ENCODE results near the gene AFF4.
"Not testable (repeated sequence)": the region's sequence is repeated elsewhere in the genome, so short reads cannot be mapped to it uniquely, and the experiment has no call there.

The AFF4 gene

DNA sequence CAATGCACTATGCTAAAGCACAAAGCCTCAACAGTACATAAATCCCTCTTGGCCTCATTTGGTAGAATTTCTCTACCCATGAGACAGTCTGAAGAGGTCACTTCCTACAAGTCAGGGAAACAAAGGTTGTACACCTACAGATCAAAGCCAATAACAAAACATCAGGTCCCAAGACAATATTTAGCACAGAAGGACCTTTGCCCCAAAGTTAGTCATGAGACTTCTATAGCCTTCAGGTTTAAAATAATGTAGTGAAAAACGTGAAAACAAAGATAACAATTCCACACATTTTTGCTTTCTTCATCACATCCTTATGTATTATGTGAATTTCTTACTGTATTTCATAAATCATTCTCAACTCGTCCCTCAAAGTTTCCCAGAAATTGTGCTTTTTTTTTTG, 15.8 kb downstream of the AFF4 start:
- DNase-seq (ENCODE audit: low read depth): no peak
- TF ChIP-seq, protein P1, sequence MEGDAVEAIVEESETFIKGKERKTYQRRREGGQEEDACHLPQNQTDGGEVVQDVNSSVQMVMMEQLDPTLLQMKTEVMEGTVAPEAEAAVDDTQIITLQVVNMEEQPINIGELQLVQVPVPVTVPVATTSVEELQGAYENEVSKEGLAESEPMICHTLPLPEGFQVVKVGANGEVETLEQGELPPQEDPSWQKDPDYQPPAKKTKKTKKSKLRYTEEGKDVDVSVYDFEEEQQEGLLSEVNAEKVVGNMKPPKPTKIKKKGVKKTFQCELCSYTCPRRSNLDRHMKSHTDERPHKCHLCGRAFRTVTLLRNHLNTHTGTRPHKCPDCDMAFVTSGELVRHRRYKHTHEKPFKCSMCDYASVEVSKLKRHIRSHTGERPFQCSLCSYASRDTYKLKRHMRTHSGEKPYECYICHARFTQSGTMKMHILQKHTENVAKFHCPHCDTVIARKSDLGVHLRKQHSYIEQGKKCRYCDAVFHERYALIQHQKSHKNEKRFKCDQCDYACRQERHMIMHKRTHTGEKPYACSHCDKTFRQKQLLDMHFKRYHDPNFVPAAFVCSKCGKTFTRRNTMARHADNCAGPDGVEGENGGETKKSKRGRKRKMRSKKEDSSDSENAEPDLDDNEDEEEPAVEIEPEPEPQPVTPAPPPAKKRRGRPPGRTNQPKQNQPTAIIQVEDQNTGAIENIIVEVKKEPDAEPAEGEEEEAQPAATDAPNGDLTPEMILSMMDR (IDR thresholded peaks at IDR 0.05; ENCODE audit: insufficient read depth, low read depth, low read length, missing control alignments): no peak
- H3K4me3 ChIP-seq (ENCODE audit: low read length): no peak overlapping the region

DNA sequence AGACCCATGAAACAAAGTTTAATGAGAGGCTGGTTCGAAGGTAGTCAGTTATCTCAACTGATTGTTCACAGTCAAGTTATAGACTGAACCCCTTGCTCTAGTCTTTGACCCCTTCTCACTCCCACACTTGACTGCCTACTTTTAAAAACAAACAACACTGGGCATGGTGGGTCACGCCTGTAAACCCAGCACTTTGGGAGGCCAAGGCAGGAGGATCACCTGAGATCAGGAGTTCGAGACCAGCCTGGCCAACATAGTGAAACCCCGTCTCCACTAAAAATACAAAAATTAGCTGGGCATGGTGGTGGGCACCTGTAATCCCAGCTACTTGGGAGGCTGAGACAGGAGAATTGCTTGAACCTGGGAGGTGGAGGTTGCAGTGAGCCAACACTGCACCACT, 18.1 kb downstream of the AFF4 start:
- not testable (repeated sequence) for DNase-seq (ENCODE audit: low read depth); H3K4me3 ChIP-seq (ENCODE audit: low read length)

DNA sequence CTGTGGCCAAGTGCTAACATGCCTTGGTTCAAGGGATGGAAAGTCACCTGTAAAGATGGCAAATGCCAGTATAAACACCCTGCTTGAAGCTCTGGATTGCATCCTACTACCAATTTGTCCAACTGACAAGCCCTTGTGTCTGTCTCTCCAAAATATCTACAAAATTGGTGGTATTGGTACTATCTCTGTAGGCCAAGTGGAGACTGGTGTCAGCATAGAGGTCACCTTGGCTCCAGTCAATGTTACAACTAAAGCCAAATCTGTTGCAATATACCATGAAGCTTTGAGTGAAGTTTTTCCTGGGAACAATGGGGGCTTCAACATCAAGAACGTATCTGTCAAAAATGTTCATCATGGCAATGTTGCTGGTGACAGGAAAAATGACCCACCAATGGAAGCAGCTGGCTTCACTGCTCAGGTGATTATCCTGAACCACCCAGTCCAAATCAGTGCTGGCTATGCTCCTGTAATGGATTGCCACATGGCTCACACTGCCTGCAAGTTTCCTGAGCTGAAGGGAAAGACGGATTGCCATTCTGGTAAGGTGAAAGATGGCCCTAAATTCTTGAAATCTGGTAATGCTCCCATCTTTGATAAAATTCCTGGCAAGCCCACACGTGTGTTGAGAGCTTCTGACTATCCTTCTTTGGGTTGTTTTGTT, 19.9 kb downstream of the AFF4 start:
- DNase-seq (ENCODE audit: low read depth): no peak

DNA sequence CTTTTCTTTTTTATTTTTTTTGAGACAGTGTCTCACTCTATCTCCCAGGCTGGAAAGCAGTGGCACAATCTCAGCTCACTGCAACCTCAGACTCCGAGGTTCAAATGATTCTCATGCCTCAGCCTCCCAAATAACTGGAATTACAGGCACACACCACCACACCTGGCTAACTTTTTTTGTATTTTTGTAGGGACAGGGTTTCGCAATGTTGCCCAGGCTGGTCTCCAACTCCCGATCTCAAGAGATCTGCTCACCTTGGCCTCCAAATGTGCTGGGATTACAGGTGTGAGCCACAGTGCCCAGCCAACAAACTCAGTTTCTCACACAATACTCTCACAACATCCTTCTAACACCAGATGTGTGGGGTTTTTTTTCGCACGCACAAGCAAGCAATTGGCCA, 22.1 kb downstream of the AFF4 start:
- no peak for DNase-seq (ENCODE audit: low read depth)
- no peak overlapping the region for H3K4me3 ChIP-seq (ENCODE audit: low read length)
- TF ChIP-seq, protein P1 (IDR thresholded peaks at IDR 0.05; ENCODE audit: insufficient read depth, low read depth, low read length, missing control alignments): no peak

More for the DNA sequence above, 19.9 kb downstream of the AFF4 start:
- H3K4me3 ChIP-seq (ENCODE audit: low read length): no peak overlapping the region
- TF ChIP-seq, protein P1 (IDR thresholded peaks at IDR 0.05; ENCODE audit: insufficient read depth, low read depth, low read length, missing control alignments): no peak

DNA sequence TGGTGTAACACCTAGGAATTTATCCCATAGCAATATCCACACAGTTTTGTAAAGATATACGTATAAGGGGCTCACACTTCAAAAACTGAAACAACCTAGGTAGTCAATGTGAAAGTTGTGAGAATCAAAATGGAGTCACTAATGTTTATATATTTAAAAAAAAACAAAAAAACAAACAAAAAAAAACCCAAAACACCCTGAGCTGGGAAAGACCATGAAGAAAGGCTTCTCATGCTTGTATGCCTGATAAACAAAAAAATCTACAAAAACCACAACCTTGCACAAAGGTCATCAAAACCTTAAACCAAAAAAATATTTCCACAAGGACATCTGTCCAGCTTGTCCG, 35.4 kb downstream of the AFF4 start:
- DNase-seq (ENCODE audit: low read depth): no peak
- H3K4me3 ChIP-seq (ENCODE audit: low read length): no peak overlapping the region
- TF ChIP-seq, protein P1 (IDR thresholded peaks at IDR 0.05; ENCODE audit: insufficient read depth, low read depth, low read length, missing control alignments): no peak

DNA sequence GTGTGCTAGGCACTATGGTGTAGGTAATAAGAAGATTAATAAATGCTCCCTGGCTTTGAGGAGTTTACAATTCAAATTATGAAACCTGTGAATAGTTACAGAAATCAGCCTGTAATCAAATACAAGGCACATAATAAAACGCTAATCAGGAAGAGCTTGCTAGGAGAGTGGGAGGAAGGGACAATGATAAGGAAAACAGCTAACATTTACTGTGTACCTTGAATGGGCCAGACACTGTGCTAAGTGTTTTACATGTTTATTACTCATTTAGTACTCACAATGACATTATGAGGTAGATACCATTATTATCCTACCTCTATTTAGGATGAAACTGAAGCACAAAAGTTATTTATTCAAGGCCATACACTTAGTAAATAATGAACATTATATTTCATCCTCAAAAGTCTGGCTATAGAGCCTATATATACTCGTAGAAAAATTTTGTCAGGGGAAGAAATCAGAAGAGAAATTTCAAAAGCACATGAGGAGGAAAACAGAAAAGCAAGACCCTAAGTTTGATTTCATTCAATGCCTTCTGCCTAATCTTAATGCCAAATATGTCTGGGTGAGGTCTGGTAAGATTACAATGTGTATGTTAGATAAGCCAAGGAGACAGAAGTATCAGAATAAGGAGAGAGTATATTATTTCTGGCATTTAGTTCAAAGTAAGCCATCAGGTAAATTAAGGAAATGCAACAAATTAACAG, 35.9 kb downstream of the AFF4 start:
- DNase-seq (ENCODE audit: low read depth): no peak
- TF ChIP-seq, protein P1 (IDR thresholded peaks at IDR 0.05; ENCODE audit: insufficient read depth, low read depth, low read length, missing control alignments): no peak

DNA sequence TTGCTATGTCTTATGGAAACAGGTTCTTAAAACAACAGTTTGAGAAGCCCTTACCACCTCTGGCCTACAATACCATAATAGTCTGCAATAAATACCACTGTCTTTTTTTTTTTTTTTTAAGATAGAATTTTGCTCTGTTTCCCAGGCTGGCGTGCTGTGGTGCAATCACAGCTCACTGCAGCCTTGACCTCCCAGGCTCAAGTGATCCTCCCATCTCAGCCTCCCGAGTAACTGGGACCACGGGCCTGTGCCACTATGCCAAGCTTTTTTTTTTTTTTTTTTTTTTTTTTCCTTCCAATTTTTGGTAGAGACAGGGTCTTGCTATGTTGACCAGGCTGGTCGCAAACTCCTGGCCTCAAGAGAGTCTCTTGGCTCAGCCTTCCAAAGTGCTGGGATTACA, 37.0 kb downstream of the AFF4 start:
- TF ChIP-seq, protein P1 (IDR thresholded peaks at IDR 0.05; ENCODE audit: insufficient read depth, low read depth, low read length, missing control alignments): no peak
- H3K4me3 ChIP-seq (ENCODE audit: low read length): no peak overlapping the region

More for the DNA sequence above, 35.9 kb downstream of the AFF4 start:
- no peak overlapping the region for H3K4me3 ChIP-seq (ENCODE audit: low read length)

More for the DNA sequence above, 37.0 kb downstream of the AFF4 start:
- no peak for DNase-seq (ENCODE audit: low read depth)
